GM13977 (cell line): ENCODE measurements around the gene DYRK4.
"Not testable (repeated sequence)": the region's sequence is repeated elsewhere in the genome, so short reads cannot be mapped to it uniquely, and the experiment has no call there.

Source experiments
- DNase-seq: peaks from one replicate; pipeline ENCODE4 v3.0.0; 2012; ENCODE audit warnings: low spot score
- in situ Hi-C: fragments of 300-500 bp; cut with MboI; formaldehyde crosslinking; loops from one replicate; pipeline ENCODE4 v1.12.0; 2022; ENCODE audit warnings: low sequenced_read_pairs, low pct_unique_long_range_greater_than_20kb, mixed read lengths, inconsistent platforms; ENCODE audit not compliant: unreplicated experiment
- TF ChIP-seq, protein P1 (sequence below): IDR thresholded peaks from 2 replicates; pipeline ENCODE4 v1.5.1; 2012; ENCODE audit warnings: mild to moderate bottlenecking, control low read depth; ENCODE audit not compliant: insufficient read depth; ENCODE audit errors: extremely low read depth, missing control alignments

Gene DYRK4, protein sequence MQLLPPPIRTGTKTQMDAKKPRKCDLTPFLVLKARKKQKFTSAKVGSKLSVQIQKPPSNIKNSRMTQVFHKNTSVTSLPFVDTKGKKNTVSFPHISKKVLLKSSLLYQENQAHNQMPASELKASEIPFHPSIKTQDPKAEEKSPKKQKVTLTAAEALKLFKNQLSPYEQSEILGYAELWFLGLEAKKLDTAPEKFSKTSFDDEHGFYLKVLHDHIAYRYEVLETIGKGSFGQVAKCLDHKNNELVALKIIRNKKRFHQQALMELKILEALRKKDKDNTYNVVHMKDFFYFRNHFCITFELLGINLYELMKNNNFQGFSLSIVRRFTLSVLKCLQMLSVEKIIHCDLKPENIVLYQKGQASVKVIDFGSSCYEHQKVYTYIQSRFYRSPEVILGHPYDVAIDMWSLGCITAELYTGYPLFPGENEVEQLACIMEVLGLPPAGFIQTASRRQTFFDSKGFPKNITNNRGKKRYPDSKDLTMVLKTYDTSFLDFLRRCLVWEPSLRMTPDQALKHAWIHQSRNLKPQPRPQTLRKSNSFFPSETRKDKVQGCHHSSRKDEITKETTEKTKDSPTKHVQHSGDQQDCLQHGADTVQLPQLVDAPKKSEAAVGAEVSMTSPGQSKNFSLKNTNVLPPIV

DNA sequence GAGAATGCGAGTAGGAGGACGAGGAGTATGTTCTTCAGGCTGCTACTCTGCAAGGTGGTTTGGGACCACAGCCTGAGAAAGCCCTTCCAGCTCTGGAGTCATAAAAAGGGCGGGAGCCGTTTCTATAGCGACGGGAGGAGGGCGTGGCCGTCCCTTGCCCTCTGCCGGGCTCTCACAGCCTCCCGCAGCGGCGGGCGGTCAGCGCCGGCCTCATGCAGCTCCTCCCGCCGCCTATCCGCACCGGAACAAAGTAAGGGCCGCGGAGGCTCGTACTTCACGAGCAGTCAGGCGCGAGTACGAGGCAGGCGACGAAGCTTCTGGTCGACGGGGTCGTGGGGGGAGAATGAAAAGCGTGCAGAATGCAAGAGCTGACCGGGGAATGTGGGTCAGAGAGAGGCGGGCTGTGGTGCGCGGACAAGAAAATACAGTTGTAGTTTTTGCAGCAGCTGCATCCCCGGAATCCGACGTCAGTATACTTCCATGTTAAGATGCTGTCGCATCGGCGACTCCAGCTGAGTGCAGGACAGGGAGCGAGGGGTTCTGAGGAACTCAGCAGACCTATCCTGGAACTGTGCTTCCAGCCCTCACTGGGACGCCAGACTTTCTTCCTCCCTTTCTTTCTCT lies at the start of gene DYRK4:
Gene DYRK4 (plus strand): TSS at position 175 of the 624 bp plus-strand sequence. CDS start 38 bp downstream, at position 213.
- no peak for DNase-seq
- in situ Hi-C loops, result no loop called here
- TF ChIP-seq, protein P1, sequence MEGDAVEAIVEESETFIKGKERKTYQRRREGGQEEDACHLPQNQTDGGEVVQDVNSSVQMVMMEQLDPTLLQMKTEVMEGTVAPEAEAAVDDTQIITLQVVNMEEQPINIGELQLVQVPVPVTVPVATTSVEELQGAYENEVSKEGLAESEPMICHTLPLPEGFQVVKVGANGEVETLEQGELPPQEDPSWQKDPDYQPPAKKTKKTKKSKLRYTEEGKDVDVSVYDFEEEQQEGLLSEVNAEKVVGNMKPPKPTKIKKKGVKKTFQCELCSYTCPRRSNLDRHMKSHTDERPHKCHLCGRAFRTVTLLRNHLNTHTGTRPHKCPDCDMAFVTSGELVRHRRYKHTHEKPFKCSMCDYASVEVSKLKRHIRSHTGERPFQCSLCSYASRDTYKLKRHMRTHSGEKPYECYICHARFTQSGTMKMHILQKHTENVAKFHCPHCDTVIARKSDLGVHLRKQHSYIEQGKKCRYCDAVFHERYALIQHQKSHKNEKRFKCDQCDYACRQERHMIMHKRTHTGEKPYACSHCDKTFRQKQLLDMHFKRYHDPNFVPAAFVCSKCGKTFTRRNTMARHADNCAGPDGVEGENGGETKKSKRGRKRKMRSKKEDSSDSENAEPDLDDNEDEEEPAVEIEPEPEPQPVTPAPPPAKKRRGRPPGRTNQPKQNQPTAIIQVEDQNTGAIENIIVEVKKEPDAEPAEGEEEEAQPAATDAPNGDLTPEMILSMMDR, result no peak

DNA sequence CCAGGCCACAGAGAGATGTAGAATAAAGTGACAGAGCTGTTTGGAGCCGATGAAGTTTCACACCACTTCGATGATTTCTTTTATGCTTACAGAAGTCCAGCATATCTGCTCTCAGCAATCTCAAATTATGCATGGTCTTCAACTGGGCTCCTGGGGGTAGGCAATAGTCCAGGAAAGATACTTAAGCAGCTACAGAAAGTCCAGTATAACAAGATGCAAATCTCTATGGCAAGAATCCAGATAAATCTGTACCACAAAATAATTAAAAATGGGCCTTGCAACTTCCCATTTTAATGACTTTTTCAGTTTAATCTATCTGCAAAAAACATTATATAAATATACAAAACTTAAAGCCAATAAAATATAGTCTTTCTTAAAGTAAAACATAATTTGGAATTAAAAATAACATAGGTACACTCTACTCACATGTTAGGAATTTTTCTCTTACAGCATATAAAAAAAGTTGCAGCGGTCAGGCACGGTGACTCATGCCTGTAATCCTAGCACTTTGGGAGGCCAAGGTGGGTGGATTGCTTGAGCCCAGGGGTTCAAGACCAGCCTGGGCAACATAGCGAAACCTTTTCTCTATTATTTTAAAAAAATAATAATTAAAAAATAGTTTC lies 43.8 kb upstream of the DYRK4 start:
- TF ChIP-seq, protein P1, result no peak
- DNase-seq, result no peak
- in situ Hi-C loops, result no loop called here

DNA sequence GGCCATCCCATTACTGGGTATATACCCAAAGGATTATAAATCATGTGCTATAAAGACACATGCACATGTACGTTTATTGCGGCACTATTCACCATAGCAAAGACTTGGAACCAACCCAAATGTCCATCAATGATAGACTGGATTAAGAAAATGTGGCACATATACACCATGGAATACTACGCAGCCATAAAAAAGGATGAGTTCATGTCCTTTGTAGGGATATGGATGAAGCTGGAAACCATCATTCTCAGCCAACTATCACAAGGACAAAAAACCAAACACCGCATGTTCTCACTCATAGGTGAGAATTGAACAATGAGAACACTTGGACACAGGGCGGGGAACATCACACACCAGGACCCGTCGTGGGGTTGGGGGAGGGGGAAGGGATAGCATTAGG lies 38.6 kb upstream of the DYRK4 start:
- not testable (repeated sequence) for DNase-seq
- in situ Hi-C loops, result loop anchor here (10.0 kb wide), 1 partner anchor 109 kb away; no protein-coding TSS in a partner anchor

DNA sequence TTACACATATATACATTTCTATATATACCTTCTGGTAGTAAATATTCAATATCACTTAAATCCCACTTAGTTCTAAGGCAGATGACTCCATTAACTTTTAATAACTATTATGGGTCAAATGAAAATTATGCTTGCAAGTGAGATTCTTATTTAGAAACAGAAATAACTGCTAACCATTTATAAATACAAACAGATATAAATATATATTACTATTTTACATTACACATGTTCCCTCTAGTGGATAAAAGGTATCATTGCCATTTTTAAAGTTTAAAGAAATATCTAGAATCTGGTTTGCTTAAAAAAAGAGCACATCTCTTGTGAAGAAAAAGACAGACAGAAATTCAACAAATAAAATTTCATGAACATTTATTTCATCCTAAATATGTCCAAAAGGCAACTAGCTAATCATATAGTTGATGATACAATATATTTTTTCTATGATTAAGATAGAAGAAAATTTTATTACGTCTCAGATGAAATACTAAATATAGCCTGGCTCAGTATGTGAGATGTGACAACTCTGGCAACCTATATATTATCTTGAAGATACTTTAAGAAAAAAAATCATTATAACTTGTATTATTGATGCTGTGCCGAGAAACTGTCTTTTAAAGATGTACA lies 35.0 kb upstream of the DYRK4 start:
- in situ Hi-C loops, result loop anchor here (10.0 to 25.0 kb wide), 2 partner anchors 112 to 640 kb away; no protein-coding TSS in a partner anchor

DNA sequence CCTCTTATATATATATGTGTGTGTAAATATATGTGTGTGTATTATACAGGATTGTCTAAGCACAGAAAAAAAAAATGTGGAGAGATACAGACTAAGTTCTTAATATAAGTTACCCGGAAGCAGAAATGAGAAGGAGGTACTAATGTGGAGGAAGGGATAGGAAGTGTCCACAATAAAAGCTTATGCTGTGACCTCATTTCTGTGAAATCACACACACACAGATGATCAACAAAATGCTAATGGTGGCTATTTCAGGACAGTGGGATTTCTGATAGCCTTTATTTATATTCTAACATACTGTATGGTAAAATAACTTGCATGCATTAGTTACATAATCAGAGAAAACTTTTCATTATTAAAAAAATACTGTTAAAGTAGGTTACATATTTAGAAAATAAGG lies 31.8 kb upstream of the DYRK4 start:
- in situ Hi-C loops, result loop anchor here (5.0 to 25.0 kb wide), 2 partner anchors 173 to 643 kb away; no protein-coding TSS in a partner anchor
- TF ChIP-seq, protein P1, result no peak
- no peak for DNase-seq

More for the DNA sequence above, 35.0 kb upstream of the DYRK4 start:
- DNase-seq, result no peak
- TF ChIP-seq, protein P1, result peak; percentile 37

DNA sequence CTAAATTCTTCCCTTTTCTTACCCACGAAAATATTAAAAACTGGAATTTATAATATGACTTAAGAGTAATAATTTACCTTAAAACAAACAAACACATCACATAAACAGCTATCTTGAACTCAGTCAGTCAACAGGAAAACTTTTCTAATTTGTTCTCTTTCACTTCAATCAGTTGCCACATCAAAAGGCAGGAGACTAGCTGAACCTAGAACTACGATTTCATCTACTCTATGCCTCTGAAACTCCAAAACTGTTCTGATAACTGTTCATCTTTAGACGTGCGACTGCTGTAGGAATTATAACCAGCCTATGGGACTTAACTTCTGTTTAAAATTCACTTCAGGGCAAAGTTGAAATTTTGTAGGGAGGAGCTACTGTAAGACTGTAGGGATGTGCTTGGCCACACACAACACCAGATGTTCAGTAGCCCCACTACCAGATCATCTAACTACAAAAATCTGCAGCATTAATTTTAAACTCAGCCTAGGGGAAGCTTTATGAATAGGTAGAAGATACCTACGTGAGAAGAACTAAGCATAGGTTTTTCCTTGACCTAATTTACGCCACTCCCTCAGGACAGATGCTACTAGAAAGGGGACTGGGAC lies 30.9 kb upstream of the DYRK4 start:
- in situ Hi-C loops, result loop anchor here (5.0 to 25.0 kb wide), 2 partner anchors 174 to 644 kb away; no protein-coding TSS in a partner anchor
- TF ChIP-seq, protein P1, result no peak
- no peak for DNase-seq
